BLaER1 treated with 17β-estradiol and CSF1 and Interleukin-3, amounts not matched to agents 10 nM and 100 nM (cell line): Measurements from ENCODE around the gene CLEC17A.
A peak's percentile ranks its signal among the peaks of the same experiment; 100 is the strongest.

Experiments used
- H3K27ac ChIP-seq, 11 experiments: shearing (Covaris generic); formaldehyde crosslinking; 2 replicates each; pipeline ENCODE4 v1.8.1; 2022
- H3K27me3 ChIP-seq, 11 experiments: shearing (Covaris generic); formaldehyde crosslinking; 2 replicates each; pipeline ENCODE4 v1.8.1; 2022
- H3K36me3 ChIP-seq, 11 experiments: shearing (Covaris generic); formaldehyde crosslinking; 2 replicates each; pipeline ENCODE4 v1.8.1; 2022
- H3K4me1 ChIP-seq, 10 experiments: shearing (Covaris generic); formaldehyde crosslinking; 2 replicates each; pipeline ENCODE4 v1.8.1; 2022
- H3K4me2 ChIP-seq, 11 experiments: shearing (Covaris generic); formaldehyde crosslinking; 2 replicates each; pipeline ENCODE4 v1.8.1; 2022
- H3K4me3 ChIP-seq, 10 experiments: shearing (Covaris generic); formaldehyde crosslinking; 2 replicates each; pipeline ENCODE4 v1.8.1; 2022
- H3K9ac ChIP-seq, 11 experiments: shearing (Covaris generic); formaldehyde crosslinking; 2 replicates each; pipeline ENCODE4 v1.8.1; 2022
- H3K9me3 ChIP-seq, 11 experiments: shearing (Covaris generic); formaldehyde crosslinking; replicated peaks in 1 of 11; 2 replicates each; pipeline ENCODE4 v1.8.1; 2022
- H4K20me1 ChIP-seq, 11 experiments: shearing (Covaris generic); formaldehyde crosslinking; 2 replicates each; pipeline ENCODE4 v1.8.1; 2022
- Cebpa-rat ChIP-seq, 11 experiments: shearing (Covaris generic); IDR thresholded peaks; 2 replicates each; pipeline ENCODE4 v1.8.1; 2022

Gene CLEC17A

GRCh38 chr19:14654786-14655560 lies 72.1 kb downstream of the CLEC17A start:
- Histone ChIP-seq H3K4me3 (no peak overlapping the region), H3K27me3 (no peaks in the 10 kb centered on the region), H3K4me1 (peaks cover 0 to 17% (median 1%) of the 10 kb centered on the region in 10 experiments; a peak in 8 of 20 replicates), H4K20me1 (no peaks in the 10 kb centered on the region), H3K9ac (no peak overlapping the region), H3K27ac (no peak overlapping the region), H3K4me2 (peak overlapping the region in 1 of 11 experiments; percentile 20; a peak in 1 of 22 replicates), H3K36me3 (no peaks in the 10 kb centered on the region), H3K9me3 (no peaks in the 10 kb centered on the region; a peak in 1 of 22 replicates)
- TF ChIP-seq Cebpa-rat (IDR thresholded peaks at IDR 0.05) = no peak

- no peak overlapping the region for H3K9ac ChIP-seq
- H3K27ac ChIP-seq = no peak overlapping the region
- H4K20me1 ChIP-seq = no peaks in the 10 kb centered on the region
- no peak for TF ChIP-seq Cebpa-rat (IDR thresholded peaks at IDR 0.05)
- 0 out of 22 replicates have a peak overlapping the region, but pooled peaks of 1 of the 11 experiments have one; percentile 20 for H3K4me2 ChIP-seq
- H3K4me3 ChIP-seq = no peak overlapping the region
- H3K36me3 ChIP-seq = no peaks in the 10 kb centered on the region
- H3K9me3 ChIP-seq = no peaks in the 10 kb centered on the region
- no peaks in the 10 kb centered on the region for H3K27me3 ChIP-seq
- H3K4me1 ChIP-seq = peaks cover 0 to 25% (median 6%) of the 10 kb centered on the region in 10 experiments; a peak in 13 of 20 replicates
These were observed 72.8 kb downstream of the CLEC17A start for GRCh38 chr19:14655726-14656125.

GRCh38 chr19:14659874-14660489 lies 77.1 kb downstream of the CLEC17A start:
- Histone ChIP-seq H3K4me1 (peaks cover 0 to 63% (median 29%) of the 10 kb centered on the region in 10 experiments; a peak in 16 of 20 replicates), H3K4me3 (no peak overlapping the region), H3K27ac (no peak overlapping the region), H3K4me2 (peak overlapping the region in 6 of 11 experiments; percentile 47 to 76 (median 65); a peak in 10 of 22 replicates), H3K36me3 (no peaks in the 10 kb centered on the region), H3K9me3 (no peaks in the 10 kb centered on the region), H3K27me3 (no peaks in the 10 kb centered on the region), H4K20me1 (no peaks in the 10 kb centered on the region), H3K9ac (no peak overlapping the region)
- TF ChIP-seq Cebpa-rat (IDR thresholded peaks at IDR 0.05) = no peak

GRCh38 chr19:14661372-14661924 lies 78.6 kb downstream of the CLEC17A start:
- Histone ChIP-seq H3K4me2 (peak overlapping the region in 9 of 11 experiments; percentile 7 to 76 (median 59); a peak in 16 of 22 replicates), H3K9ac (peak overlapping the region in 6 of 11 experiments; percentile 7 to 55 (median 29); a peak in 5 of 22 replicates), H3K36me3 (no peaks in the 10 kb centered on the region), H3K4me3 (no peak overlapping the region), H4K20me1 (no peaks in the 10 kb centered on the region), H3K27me3 (no peaks in the 10 kb centered on the region), H3K9me3 (no peaks in the 10 kb centered on the region), H3K27ac (peak overlapping the region in 8 of 11 experiments; percentile 53 to 74 (median 66); a peak in 15 of 22 replicates), H3K4me1 (peaks cover 0 to 59% (median 29%) of the 10 kb centered on the region in 10 experiments; a peak in 16 of 20 replicates)
- TF ChIP-seq Cebpa-rat (IDR thresholded peaks at IDR 0.05) = no peak
